IPS-18a (cell line): ENCODE data around the gene SNX9.

Experiments
- H3K27ac ChIP-seq: one replicate; pipeline ENCODE4 v1.5.1; 2013; ENCODE audit warnings: low read length
- H3K27me3 ChIP-seq: one replicate; pipeline ENCODE4 v1.6.1; 2013; ENCODE audit warnings: mild to moderate bottlenecking, low read length; ENCODE audit not compliant: control insufficient read depth, insufficient read depth
- H3K36me3 ChIP-seq: one replicate; pipeline ENCODE4 v1.6.1; 2013; ENCODE audit warnings: low read depth, low read length; ENCODE audit not compliant: control insufficient read depth
- H3K4me1 ChIP-seq: one replicate; pipeline ENCODE4 v1.6.1; 2013; ENCODE audit warnings: low read depth, low read length; ENCODE audit not compliant: control insufficient read depth
- H3K4me3 ChIP-seq: one replicate; pipeline ENCODE4 v1.5.1; 2013; ENCODE audit warnings: low read length
- H3K9ac ChIP-seq: one replicate; pipeline ENCODE4 v1.6.1; 2013; ENCODE audit warnings: mild to moderate bottlenecking, low read length, moderate library complexity
- H3K9me3 ChIP-seq: one replicate; pipeline ENCODE4 v1.6.1; 2013; ENCODE audit warnings: low read depth, low read length; ENCODE audit not compliant: control insufficient read depth

SNX9 gene

DNA sequence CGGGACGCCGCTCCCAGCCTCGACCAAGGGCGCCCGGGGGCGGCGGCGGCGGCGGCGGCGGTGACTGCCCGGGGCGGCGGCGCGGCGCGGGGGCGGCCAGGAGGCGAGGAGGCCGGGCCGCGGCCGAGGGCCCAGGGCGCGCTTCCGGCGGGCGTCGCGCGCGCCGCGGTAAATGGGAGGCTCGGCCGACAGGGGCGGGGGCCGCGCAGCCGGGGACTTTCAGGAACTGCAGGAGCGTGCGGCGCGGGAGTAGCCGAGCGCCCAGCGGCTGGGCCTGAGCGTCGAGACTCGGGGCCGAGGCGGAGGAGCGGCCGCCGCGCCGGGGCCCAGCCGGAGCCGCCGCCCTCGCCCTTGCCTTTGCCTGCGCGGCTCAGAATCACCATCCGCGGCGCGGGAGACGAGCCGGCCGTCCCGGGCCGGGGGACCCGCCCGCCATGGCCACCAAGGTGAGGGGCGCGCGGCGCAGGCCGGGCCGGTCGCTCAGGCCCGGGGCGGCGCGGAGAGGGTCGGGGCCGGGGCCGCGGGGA, at the start of gene SNX9:
Gene SNX9 (plus strand): TSS at position 246 of the 527 bp plus-strand sequence. CDS start 189 bp downstream, at position 435.
- Histone ChIP-seq H3K27me3 (peaks cover 14% of the 10 kb centered on the region), H3K9ac (peak within 1 kb of the TSS; percentile 70), H3K4me1 (peaks cover 24% of the 10 kb centered on the region)

GRCh38 chr6:157773248-157773773, 49.7 kb upstream of the SNX9 start:
- Histone ChIP-seq H3K9ac (no peak overlapping the region), H3K27me3 (no peaks in the 10 kb centered on the region), H3K9me3 (no peaks in the 10 kb centered on the region), H3K4me3 (no peak overlapping the region), H3K4me1 (peaks cover 8% of the 10 kb centered on the region), H3K36me3 (no peaks in the 10 kb centered on the region), H3K27ac (no peak overlapping the region)

More for the DNA sequence above, at the start of gene SNX9:
- no peak within 1 kb of the TSS for H3K27ac ChIP-seq
- no peaks in the 10 kb centered on the region for H3K36me3 ChIP-seq
- no peaks in the 10 kb centered on the region for H3K9me3 ChIP-seq
- H3K4me3 ChIP-seq = peak within 1 kb of the TSS; percentile 89

DNA sequence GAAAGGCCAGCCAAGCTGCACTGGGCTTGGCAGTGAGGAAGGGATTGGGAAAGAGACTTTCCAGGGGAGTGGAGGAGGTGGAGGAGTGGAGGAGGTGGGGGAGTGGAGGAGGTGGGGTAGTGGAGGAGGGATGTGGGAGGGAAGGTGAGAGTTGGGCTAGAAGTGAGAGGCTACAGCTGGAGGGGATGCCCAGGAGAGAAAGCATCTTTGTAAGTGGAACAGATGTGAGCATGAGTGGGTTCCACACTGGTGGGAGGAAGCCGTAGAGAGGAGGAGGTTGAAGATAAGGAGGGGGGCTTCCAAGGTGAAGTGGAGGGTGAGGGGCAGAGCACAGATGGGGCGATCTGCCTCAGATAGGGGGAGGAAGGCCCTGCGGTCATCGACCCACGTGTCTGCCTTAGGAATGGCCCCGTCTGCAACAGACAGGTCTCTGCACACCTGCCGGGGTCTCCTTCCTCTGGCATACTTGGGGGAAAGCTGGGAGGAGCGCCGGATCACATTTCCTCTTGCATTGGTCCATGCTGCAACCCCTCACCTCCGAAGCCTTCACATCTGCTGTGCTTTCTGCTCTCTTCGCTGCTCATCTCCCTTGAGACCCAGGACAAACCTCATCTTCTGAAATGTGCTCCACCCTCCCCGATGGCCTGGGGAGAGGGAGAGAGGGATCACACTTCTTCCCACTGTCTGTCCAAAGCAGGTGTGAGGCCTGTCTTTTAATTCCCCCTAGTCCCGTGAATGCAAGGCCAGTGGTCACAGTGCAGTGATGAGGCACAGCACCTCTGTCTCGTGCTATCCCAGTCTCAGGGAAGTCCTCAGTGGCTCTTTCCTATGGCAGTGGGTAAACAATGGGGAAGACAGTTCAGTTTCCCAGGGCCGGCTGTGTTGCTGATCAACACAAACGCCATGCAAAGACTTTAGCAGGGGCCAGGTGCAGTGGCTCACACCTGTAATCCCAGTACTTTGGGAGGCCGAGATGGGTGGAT, 48.6 kb upstream of the SNX9 start:
- Histone ChIP-seq H3K27me3 (no peaks in the 10 kb centered on the region), H3K27ac (no peak overlapping the region), H3K9ac (no peak overlapping the region)

DNA sequence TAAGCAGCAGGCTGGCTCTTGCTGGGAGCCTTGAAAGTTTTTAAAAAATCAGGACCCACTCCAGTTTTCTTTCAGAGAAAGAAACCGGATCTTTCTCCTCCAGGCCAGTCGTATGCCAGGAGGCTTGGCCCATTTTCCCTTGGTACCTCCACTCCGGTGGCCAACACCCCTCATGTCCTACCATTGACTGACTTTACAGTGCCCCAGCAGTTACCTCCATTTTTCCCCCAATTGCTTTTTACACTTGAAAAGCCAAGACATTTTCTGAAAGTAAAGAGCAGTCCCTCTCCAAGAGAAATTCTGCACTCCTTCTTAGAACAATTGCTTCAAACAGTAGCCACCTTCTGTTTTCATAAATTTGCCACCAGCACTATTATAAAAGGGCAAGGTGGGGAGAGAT, 47.7 kb upstream of the SNX9 start:
- no peaks in the 10 kb centered on the region for H3K27me3 ChIP-seq
- no peaks in the 10 kb centered on the region for H3K36me3 ChIP-seq
- H3K4me3 ChIP-seq = no peak overlapping the region
- H3K4me1 ChIP-seq = peaks cover 6% of the 10 kb centered on the region
- no peak overlapping the region for H3K27ac ChIP-seq
- no peak overlapping the region for H3K9ac ChIP-seq
- H3K9me3 ChIP-seq = no peaks in the 10 kb centered on the region

More for the DNA sequence above, 48.6 kb upstream of the SNX9 start:
- Histone ChIP-seq H3K9me3 (no peaks in the 10 kb centered on the region), H3K4me3 (no peak overlapping the region), H3K36me3 (no peaks in the 10 kb centered on the region), H3K4me1 (peaks cover 6% of the 10 kb centered on the region)

DNA sequence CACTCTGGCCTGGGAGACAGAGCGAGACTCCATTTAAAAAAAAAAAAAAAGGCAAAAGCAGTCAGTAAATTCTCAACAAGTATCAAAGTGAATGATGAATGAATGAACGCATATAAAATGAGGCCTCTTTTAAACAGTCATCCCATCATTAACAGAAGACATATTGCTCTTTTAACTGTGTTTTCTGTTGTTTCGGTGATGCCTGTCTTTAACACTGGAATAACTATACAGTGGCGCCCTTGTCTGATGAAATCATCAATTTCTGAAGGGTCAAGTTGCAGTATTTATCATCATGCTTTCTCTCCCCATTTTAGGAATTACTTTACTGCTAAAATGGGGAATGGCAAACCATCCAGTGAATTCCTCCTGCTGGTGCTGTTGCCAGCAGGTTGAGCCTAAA, 45.7 kb upstream of the SNX9 start:
- no peak overlapping the region for H3K4me3 ChIP-seq

DNA sequence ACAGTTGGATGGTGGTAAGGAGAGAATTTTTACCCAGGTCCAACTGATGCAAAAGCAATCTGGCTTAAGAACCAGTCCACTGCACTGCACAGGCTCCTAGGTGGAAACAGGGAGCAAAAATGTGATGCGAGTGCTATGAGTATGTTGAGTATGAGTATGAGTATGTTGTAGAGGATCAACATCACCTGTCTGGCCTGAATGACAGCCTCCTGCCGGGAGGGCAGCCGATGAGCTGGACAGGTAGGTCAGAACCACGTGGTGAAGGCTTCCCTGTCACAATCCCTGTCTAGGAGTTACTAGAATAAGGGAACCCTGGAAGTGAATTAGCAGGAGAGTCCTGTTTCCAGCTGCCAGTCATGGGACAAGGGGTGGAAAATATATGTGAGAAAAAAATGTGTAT, 44.3 kb upstream of the SNX9 start:
- Histone ChIP-seq H3K36me3 (no peaks in the 10 kb centered on the region), H3K9me3 (no peaks in the 10 kb centered on the region), H3K9ac (no peak overlapping the region), H3K4me1 (no peaks in the 10 kb centered on the region), H3K27me3 (no peaks in the 10 kb centered on the region), H3K4me3 (no peak overlapping the region), H3K27ac (no peak overlapping the region)

More for the DNA sequence above, 45.7 kb upstream of the SNX9 start:
- Histone ChIP-seq H3K4me1 (peaks cover 6% of the 10 kb centered on the region), H3K9me3 (no peaks in the 10 kb centered on the region), H3K27ac (no peak overlapping the region), H3K9ac (no peak overlapping the region), H3K36me3 (no peaks in the 10 kb centered on the region), H3K27me3 (no peaks in the 10 kb centered on the region)

- no peak overlapping the region for H3K4me3 ChIP-seq
- no peaks in the 10 kb centered on the region for H3K9me3 ChIP-seq
- H3K9ac ChIP-seq = no peak overlapping the region
- no peaks in the 10 kb centered on the region for H3K4me1 ChIP-seq
- no peaks in the 10 kb centered on the region for H3K36me3 ChIP-seq
- no peak overlapping the region for H3K27ac ChIP-seq
- H3K27me3 ChIP-seq = no peaks in the 10 kb centered on the region
These were observed 43.1 kb upstream of the SNX9 start for GRCh38 chr6:157779705-157780604.

DNA sequence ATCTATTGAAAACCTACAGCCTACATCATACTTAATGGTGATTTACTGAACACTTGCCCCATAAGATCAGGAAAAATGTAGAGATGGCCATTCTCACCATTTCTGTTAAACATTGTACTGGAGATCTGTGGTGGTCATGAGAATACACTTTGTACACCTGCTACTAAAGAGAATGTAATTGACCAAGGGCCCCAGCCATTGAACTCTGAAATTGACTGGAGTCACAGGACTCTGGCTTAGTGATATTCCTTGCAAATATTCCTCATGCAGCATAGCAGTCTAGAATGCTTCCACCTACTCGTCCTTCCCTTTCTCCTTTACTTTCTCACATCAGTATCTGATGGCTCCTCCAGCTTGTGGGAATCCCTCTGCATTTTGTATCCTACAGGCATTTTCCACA, 37.4 kb upstream of the SNX9 start:
- Histone ChIP-seq H3K9me3 (no peaks in the 10 kb centered on the region), H3K27ac (no peak overlapping the region), H3K4me1 (no peaks in the 10 kb centered on the region), H3K27me3 (no peaks in the 10 kb centered on the region), H3K4me3 (no peak overlapping the region), H3K9ac (no peak overlapping the region), H3K36me3 (no peaks in the 10 kb centered on the region)

GRCh38 chr6:157786221-157786620, 36.8 kb upstream of the SNX9 start:
- no peaks in the 10 kb centered on the region for H3K4me1 ChIP-seq
- no peaks in the 10 kb centered on the region for H3K9me3 ChIP-seq
- H3K9ac ChIP-seq = no peak overlapping the region

DNA sequence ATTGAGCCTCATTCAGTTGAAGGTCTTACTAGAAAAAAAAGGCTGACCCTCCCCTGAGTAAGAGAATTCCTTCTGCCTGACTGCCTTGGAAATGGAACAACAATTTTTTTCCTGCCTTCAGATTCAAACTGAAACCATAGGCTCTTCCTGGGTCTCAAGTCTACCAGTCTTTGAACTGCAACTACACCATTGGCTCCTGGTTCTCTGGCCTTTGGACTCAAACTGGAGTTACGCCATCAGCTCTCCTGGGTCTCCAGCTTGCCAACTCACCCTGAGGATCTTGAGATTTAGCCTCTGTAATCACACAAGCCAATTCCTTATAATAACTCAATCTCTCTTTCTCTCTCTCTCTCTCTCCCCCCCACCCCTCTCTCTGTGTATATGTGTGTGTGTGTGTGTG, 36.0 kb upstream of the SNX9 start:
- no peak overlapping the region for H3K9ac ChIP-seq

More at GRCh38 chr6:157786221-157786620, 36.8 kb upstream of the SNX9 start:
- Histone ChIP-seq H3K36me3 (no peaks in the 10 kb centered on the region), H3K27me3 (no peaks in the 10 kb centered on the region), H3K27ac (no peak overlapping the region), H3K4me3 (no peak overlapping the region)

GRCh38 chr6:157788180-157788579, 34.9 kb upstream of the SNX9 start:
- no peak overlapping the region for H3K27ac ChIP-seq
- no peaks in the 10 kb centered on the region for H3K4me1 ChIP-seq
- H3K4me3 ChIP-seq = no peak overlapping the region
- H3K27me3 ChIP-seq = no peaks in the 10 kb centered on the region
- H3K36me3 ChIP-seq = no peaks in the 10 kb centered on the region
- no peaks in the 10 kb centered on the region for H3K9me3 ChIP-seq
- no peak overlapping the region for H3K9ac ChIP-seq

More for the DNA sequence above, 36.0 kb upstream of the SNX9 start:
- H3K9me3 ChIP-seq = no peaks in the 10 kb centered on the region
- no peaks in the 10 kb centered on the region for H3K4me1 ChIP-seq
- H3K27me3 ChIP-seq = no peaks in the 10 kb centered on the region
- H3K4me3 ChIP-seq = no peak overlapping the region
- H3K36me3 ChIP-seq = no peaks in the 10 kb centered on the region
- H3K27ac ChIP-seq = no peak overlapping the region
